Psoas muscle (tissue), 8 donors: ENCODE results near the gene KTI12. TPM values are rescaled to one million over a fixed set of nuclear protein-coding genes. Genes with fewer than 3 reads are reported as not detected.
A peak's percentile ranks its signal among the peaks of the same experiment; 100 is the strongest.

Experiments
- ATAC-seq, 4 donors: fragments of 200-7000 bp; cut with Tn5 transposase; one replicate each; pipeline ENCODE4 v1.9.1; 2020; ENCODE audit warnings: moderate library complexity in 3 of 4, mild to moderate bottlenecking in 2 of 4
- DNase-seq, 2 donors: peaks; one replicate each; pipeline ENCODE4 v3.0.0-alpha.2; 2020
- H3K27ac ChIP-seq: fragments of 200-600 bp; one replicate; pipeline ENCODE4 v1.8.0; 2022
- H3K27me3 ChIP-seq, 3 donors: fragments of 200-600 bp in 1 of 3; one replicate each; pipeline versions ENCODE4 v1.6.1 to v1.8.0; 2013 to 2022; ENCODE audit warnings: low read length in 2 of 3, mild to moderate bottlenecking in 2 of 3, moderate library complexity in 1 of 3; ENCODE audit not compliant: insufficient read depth in 3 of 3
- H3K36me3 ChIP-seq, 2 donors: fragments of 200-600 bp in 1 of 2; one replicate each; pipeline versions ENCODE4 v1.6.1 to v1.8.0; 2013 to 2022; ENCODE audit warnings: low read depth in 1 of 2, mild to moderate bottlenecking in 1 of 2, moderate library complexity in 1 of 2; ENCODE audit not compliant: insufficient read depth in 1 of 2
- H3K4me1 ChIP-seq: fragments of 200-600 bp; one replicate; pipeline ENCODE4 v1.8.0; 2022
- H3K4me3 ChIP-seq: fragments of 200-600 bp; one replicate; pipeline ENCODE4 v1.8.0; 2022; ENCODE audit warnings: mild to moderate bottlenecking
- H3K9me3 ChIP-seq: fragments of 200-600 bp; one replicate; pipeline ENCODE4 v1.8.0; 2022
- WGBS, 3 donors: extraction: QIAGEN DNeasy Blood & Tissue Kit; methylation state at CpG; one replicate each; pipeline versions ENCODE4 v1.1.6 to v1.1.7; 2013; 5-methylcytosine and 5-hydroxymethylcytosine counted together
- intact Hi-C, 2 donors: fragments of 100-400 bp; cut with DNase I; formaldehyde crosslinking; loops; one replicate each; pipeline versions ENCODE4 v1.11.0 to v1.14.2; 2022
- polyA plus RNA-seq, 3 donors: library from polyadenylated mRNA; stranded (reverse); fragments of 200-250 nt; gene quantifications; one replicate each; pipeline ENCODE4 v1.2.3, GENCODE V29; 2013
- total RNA-seq, 4 donors: library from RNA; stranded (reverse); fragmentation: NEBNext Ultra II Directional in 2 of 4; extraction: Animal tissue kit (Norgen Biotek cat#: 25700) in 2 of 4; gene quantifications; one replicate each; pipeline versions ENCODE4 v1.2.1 to v1.2.4, GENCODE V29; 2021 to 2023
- TF ChIP-seq, protein P1 (sequence below): fragments of 200-600 bp; IDR thresholded peaks from one replicate; pipeline ENCODE4 v1.8.0; 2022; ENCODE audit warnings: antibody characterized with exemption
- donor health status: healthy with polysubstance abuse.
- donor health status: DM: no; HTN: no; CAD: no; lungs with moderate emphysema.
- donor health status: Bipolar disorder and iron deficiency.
- donor health status: healthy.
- donor health status: DM: yes; HTN: yes; CAD: no.
- donor health status: DM: no; HTN: no; CAD: no.
- donor health status: DM: no; HTN: no; CAD: no.
- donor health status: DM: yes; HTN: yes; CAD: no.

The KTI12 gene
- total and polyA plus RNA-seq, 7 donors: 2.3 to 12.9 (median 5.3) TPM

DNA sequence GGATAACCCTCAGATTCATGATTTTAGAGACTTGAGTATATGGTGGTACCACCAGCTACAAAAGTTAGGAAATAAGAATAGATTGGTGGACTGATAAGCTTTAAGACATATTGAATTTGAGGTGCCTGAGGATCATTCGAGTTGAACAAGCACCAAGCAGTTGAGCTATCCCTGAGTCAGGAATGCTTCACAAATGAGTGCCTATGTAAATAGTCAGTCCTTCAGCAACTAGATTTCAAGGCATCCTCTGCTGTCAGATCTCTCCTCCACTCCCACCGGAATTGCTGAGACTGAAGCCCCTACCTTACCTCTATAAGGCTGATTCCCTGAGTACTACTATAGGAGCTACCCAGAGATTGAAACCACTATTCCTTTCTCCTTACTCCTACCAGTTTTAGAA lies 29.6 kb upstream of the KTI12 start:
- Histone ChIP-seq H3K36me3 (peaks cover 6 to 84% of the 10 kb centered on the region in 2 donors), H3K27me3 (no peaks in the 10 kb centered on the region), H3K9me3 (no peaks in the 10 kb centered on the region), H3K27ac (no peak overlapping the region), H3K4me3 (no peak overlapping the region), H3K4me1 (peaks cover 18% of the 10 kb centered on the region)
- ATAC-seq (no peak), DNase-seq (no peak)
- intact Hi-C loops: no loop called here
- 85 to 95% (median 94%) methylated on average over 2 of the region's 2 CpGs for WGBS, 3 donors
- TF ChIP-seq, protein P1, sequence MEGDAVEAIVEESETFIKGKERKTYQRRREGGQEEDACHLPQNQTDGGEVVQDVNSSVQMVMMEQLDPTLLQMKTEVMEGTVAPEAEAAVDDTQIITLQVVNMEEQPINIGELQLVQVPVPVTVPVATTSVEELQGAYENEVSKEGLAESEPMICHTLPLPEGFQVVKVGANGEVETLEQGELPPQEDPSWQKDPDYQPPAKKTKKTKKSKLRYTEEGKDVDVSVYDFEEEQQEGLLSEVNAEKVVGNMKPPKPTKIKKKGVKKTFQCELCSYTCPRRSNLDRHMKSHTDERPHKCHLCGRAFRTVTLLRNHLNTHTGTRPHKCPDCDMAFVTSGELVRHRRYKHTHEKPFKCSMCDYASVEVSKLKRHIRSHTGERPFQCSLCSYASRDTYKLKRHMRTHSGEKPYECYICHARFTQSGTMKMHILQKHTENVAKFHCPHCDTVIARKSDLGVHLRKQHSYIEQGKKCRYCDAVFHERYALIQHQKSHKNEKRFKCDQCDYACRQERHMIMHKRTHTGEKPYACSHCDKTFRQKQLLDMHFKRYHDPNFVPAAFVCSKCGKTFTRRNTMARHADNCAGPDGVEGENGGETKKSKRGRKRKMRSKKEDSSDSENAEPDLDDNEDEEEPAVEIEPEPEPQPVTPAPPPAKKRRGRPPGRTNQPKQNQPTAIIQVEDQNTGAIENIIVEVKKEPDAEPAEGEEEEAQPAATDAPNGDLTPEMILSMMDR: no peak

DNA sequence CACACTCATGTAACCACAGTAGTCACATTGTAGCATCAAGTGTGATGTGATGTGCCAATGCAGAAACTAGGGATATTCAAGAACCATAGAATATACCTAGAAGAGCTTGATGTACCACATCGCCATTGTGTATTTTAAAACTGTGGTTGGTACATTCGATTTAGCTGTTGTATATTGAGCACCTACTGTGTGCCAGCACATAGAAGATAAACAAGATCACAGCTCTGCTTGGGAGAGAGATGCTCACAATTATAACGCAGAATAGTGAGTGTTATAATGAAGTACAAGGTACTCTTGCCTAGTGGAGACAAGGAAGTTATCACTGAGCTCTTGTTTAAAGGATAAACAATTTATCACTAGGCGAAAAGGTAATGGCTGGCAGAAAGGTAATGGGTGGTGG lies 27.2 kb upstream of the KTI12 start:
- intact Hi-C loops: no loop called here
- Histone ChIP-seq H3K27me3 (no peaks in the 10 kb centered on the region), H3K4me1 (peaks cover 32% of the 10 kb centered on the region), H3K36me3 (peaks cover 6 to 61% of the 10 kb centered on the region in 2 donors), H3K9me3 (no peaks in the 10 kb centered on the region), H3K27ac (no peak overlapping the region), H3K4me3 (no peak overlapping the region)
- ATAC-seq (no peak), DNase-seq (no peak)
- TF ChIP-seq, protein P1: no peak
- WGBS, 3 donors: 96 to 97% (median 97%) methylated on average over 4 of the region's 4 CpGs

- H3K27me3 ChIP-seq: no peaks in the 10 kb centered on the region
- H3K36me3 ChIP-seq: peaks cover 6 to 51% of the 10 kb centered on the region in 2 donors
- H3K4me3 ChIP-seq: no peak overlapping the region
- TF ChIP-seq, protein P1: no peak
- 91 to 100% (median 94%) methylated on average over 1 of the region's 1 CpG for whole genome bisulfite sequencing, 3 donors
- ATAC-seq (no peak), DNase-seq (no peak)
- no peaks in the 10 kb centered on the region for H3K9me3 ChIP-seq
- intact Hi-C loops: loop anchor here in 1 of 2 donors (5.0 kb wide), 1 partner anchor 183 kb away; the partner anchor contains the start of gene NRDC
- H3K27ac ChIP-seq: no peak overlapping the region
- H3K4me1 ChIP-seq: peaks cover 32% of the 10 kb centered on the region
Observed at GRCh38 chr1:52059888-52060287, 26.3 kb upstream of the KTI12 start.

DNA sequence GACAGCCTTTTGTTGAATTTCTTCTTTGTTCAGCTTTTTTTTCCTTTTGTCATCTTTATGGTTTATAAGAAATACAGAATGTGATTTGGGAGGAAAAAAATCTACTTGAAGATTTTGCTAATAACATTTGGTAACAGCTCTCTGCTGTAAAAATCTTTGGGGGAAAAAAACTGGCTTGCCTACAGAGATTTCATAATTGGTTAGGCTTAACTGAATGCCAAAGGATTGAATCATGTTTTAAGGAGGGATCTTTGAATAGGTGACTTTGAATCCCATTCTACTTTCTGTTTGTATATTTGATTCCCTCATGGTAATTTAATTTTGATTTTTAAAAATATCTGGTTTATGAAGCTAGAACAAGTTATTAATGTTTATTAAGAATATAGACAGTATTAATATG lies 25.7 kb upstream of the KTI12 start:
- intact Hi-C loops: loop anchor here in 1 of 2 donors (5.0 kb wide), 1 partner anchor 182 kb away; the partner anchor contains the start of gene NRDC
- ATAC-seq (no peak), DNase-seq (no peak)
- TF ChIP-seq, protein P1: no peak
- Histone ChIP-seq H3K27ac (no peak overlapping the region), H3K4me3 (no peak overlapping the region), H3K9me3 (no peaks in the 10 kb centered on the region), H3K36me3 (peaks cover 6 to 46% of the 10 kb centered on the region in 2 donors), H3K27me3 (no peaks in the 10 kb centered on the region), H3K4me1 (peaks cover 34% of the 10 kb centered on the region)

DNA sequence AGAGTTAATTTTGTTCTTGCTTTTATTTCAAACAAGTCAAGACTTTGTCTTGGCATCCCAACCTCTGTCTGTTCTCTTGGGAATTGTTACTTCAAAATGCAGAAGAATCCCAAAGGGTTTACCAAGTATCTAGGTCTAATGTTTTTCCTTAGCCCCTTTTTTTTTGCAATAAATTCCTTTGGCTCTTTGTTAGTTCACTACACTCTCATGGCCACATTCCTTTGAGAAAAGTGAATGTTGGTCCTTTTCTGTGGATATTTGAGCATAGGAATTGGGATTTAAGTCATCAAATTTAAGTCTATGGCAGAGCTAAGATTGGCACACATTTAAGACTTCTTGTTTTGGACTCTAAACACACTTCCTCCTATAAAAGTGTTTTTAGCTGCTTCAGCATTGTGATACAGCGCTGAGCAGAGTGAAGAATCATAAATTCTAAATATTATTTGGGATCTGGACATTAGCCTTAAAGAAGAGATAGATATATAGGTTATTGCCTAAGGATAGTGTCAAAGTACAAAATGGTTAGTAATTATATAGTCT lies 24.3 kb upstream of the KTI12 start:
- DNase-seq (no peak), ATAC-seq (no peak)
- Histone ChIP-seq H3K4me3 (peak overlapping the region; percentile 100), H3K4me1 (peaks cover 38% of the 10 kb centered on the region), H3K9me3 (no peaks in the 10 kb centered on the region), H3K27ac (peak overlapping the region; percentile 93), H3K27me3 (no peaks in the 10 kb centered on the region), H3K36me3 (peaks cover 3 to 37% of the 10 kb centered on the region in 2 donors)
- 86 to 91% (median 89%) methylated on average over 1 of the region's 1 CpG for WGBS, 3 donors
- intact Hi-C loops: loop anchor here in 1 of 2 donors (2.0 to 5.0 kb wide), 2 partner anchors 25 to 181 kb away; partner anchors contain the start of genes KTI12 and NRDC
- TF ChIP-seq, protein P1: no peak
